ENCODE results near the gene UVRAG.

Gene UVRAG

GRCh38 chr11:76048763-76049162, 233.8 kb downstream of the UVRAG start:
- Histone ChIP-seq H3K4me2 (ENCODE audit: low read length, poor library complexity, severe bottlenecking) (no peak overlapping the region), H3K4me1 (ENCODE audit: control insufficient read depth, insufficient read depth, low read depth, low read length) (no peaks in the 10 kb centered on the region), H4K8ac (ENCODE audit: low read length) (no peak overlapping the region), H3K18ac (ENCODE audit: low read depth in 1 of 2, low read length in 2 of 2) (no peak overlapping the region), H3K14ac (ENCODE audit: low read length in 2 of 2) (no peak overlapping the region), H2BK5ac (ENCODE audit: low read depth, low read length, poor library complexity, severe bottlenecking) (no peak overlapping the region), H2AK5ac (ENCODE audit: low read length, severe bottlenecking) (no peak overlapping the region), H3K79me1 (replicated peaks; ENCODE audit: low read length, poor library complexity, severe bottlenecking) (peaks cover 4% of the 10 kb centered on the region), H3K27me3 (ENCODE audit: control insufficient read depth in 1 of 2, insufficient read depth in 1 of 2, low read length in 2 of 2) (no peaks in the 10 kb centered on the region), H4K91ac (ENCODE audit: low read length) (no peak overlapping the region), H3K4me3 (ENCODE audit: insufficient read depth in 1 of 2, low read depth in 1 of 2, low read length in 2 of 2) (no peak overlapping the region), H2BK15ac (ENCODE audit: low read depth, poor library complexity, severe bottlenecking) (no peak overlapping the region), H3K36me3 (ENCODE audit: control insufficient read depth in 1 of 2, insufficient read depth in 2 of 2, low read depth in 1 of 2, low read length in 2 of 2) (no peaks in the 10 kb centered on the region), H3K9me3 (ENCODE audit: control insufficient read depth, low read length) (no peaks in the 10 kb centered on the region), H3K4ac (ENCODE audit: low read depth in 1 of 2, low read length in 2 of 2) (no peak overlapping the region), H3K27ac (ENCODE audit: low read length, poor library complexity, severe bottlenecking) (no peak overlapping the region), H3K9ac (ENCODE audit: low read length) (no peak overlapping the region), H2AFZ (ENCODE audit: low read depth, low read length) (no peak overlapping the region), H2BK12ac (ENCODE audit: low read length in 2 of 2) (no peak overlapping the region), H2BK120ac (ENCODE audit: low read depth, low read length) (no peak overlapping the region), H3K23ac (ENCODE audit: low read length in 2 of 2) (no peak overlapping the region)
- DNase-seq: no peak
- 100% methylated on average over 1 of the region's 5 CpGs for WGBS

DNA sequence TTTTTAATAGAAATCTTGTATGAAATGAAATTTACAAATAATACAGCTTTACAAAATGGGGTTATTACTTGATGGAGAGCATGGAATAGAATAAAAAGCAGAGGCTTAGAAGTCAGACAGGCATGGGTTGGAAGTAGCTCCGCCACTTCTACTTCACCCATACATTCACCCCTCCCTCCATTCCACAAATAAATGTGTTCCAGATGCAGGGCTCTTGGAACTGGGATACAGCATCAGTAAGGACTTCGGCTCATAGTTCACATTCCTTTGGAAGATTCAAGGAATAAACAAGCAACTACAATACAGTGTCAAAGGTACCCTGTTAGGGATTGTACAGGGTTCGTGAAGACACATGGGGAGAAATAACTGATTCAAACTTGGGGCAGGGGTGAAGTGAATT, 234.5 kb downstream of the UVRAG start:
- Histone ChIP-seq H2BK5ac (ENCODE audit: low read depth, low read length, poor library complexity, severe bottlenecking) (no peak overlapping the region), H3K4ac (ENCODE audit: low read depth in 1 of 2, low read length in 2 of 2) (no peak overlapping the region), H3K79me1 (replicated peaks; ENCODE audit: low read length, poor library complexity, severe bottlenecking) (peaks cover 8% of the 10 kb centered on the region), H2BK15ac (ENCODE audit: low read depth, poor library complexity, severe bottlenecking) (no peak overlapping the region), H3K9me3 (ENCODE audit: control insufficient read depth, low read length) (no peaks in the 10 kb centered on the region), H4K8ac (ENCODE audit: low read length) (no peak overlapping the region), H3K9ac (ENCODE audit: low read length) (no peak overlapping the region), H3K18ac (ENCODE audit: low read depth in 1 of 2, low read length in 2 of 2) (no peak overlapping the region), H4K91ac (ENCODE audit: low read length) (no peak overlapping the region), H3K27ac (ENCODE audit: low read length, poor library complexity, severe bottlenecking) (no peak overlapping the region), H3K14ac (ENCODE audit: low read length in 2 of 2) (no peak overlapping the region), H3K4me2 (ENCODE audit: low read length, poor library complexity, severe bottlenecking) (no peak overlapping the region), H3K4me1 (ENCODE audit: control insufficient read depth, insufficient read depth, low read depth, low read length) (no peaks in the 10 kb centered on the region), H2AFZ (ENCODE audit: low read depth, low read length) (no peak overlapping the region), H3K27me3 (ENCODE audit: control insufficient read depth in 1 of 2, insufficient read depth in 1 of 2, low read length in 2 of 2) (no peaks in the 10 kb centered on the region), H3K4me3 (ENCODE audit: insufficient read depth in 1 of 2, low read depth in 1 of 2, low read length in 2 of 2) (no peak overlapping the region), H3K36me3 (ENCODE audit: control insufficient read depth in 1 of 2, insufficient read depth in 2 of 2, low read depth in 1 of 2, low read length in 2 of 2) (no peaks in the 10 kb centered on the region), H3K23ac (ENCODE audit: low read length in 2 of 2) (no peak overlapping the region), H2BK12ac (ENCODE audit: low read length in 2 of 2) (no peak overlapping the region), H2AK5ac (ENCODE audit: low read length, severe bottlenecking) (no peak overlapping the region), H2BK120ac (ENCODE audit: low read depth, low read length) (no peak overlapping the region)
- WGBS: 82% methylated on average over 3 of the region's 3 CpGs
- DNase-seq: no peak

- DNase-seq: no peak
Measured at GRCh38 chr11:76051937-76052336, 236.9 kb downstream of the UVRAG start.

DNA sequence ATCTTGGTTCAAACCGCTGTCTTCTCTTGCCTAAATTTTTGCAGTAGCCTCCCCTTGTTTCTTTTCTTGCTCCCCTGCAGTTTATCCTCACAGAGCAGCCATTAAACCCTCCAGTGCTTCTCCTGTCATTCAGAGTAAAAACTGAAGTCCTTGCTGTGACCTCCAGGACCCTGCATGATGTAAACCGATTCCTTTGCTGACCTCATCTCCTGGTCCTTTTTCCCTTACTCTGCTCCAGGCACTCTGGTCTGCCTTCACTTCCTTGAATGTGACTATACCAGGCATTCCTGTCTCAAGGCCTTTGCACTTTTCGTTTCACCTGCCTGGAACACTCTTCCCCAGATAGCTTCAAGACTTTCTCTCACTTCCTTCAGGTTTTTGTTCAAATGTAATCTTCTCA, 239.3 kb downstream of the UVRAG start:
- H4K91ac ChIP-seq (ENCODE audit: low read length): no peak overlapping the region
- peaks cover 9% of the 10 kb centered on the region for H3K79me1 ChIP-seq (replicated peaks; ENCODE audit: low read length, poor library complexity, severe bottlenecking)
- no peak overlapping the region for H2BK12ac ChIP-seq (ENCODE audit: low read length in 2 of 2)
- H3K18ac ChIP-seq (ENCODE audit: low read depth in 1 of 2, low read length in 2 of 2): no peak overlapping the region
- no peak overlapping the region for H3K4me3 ChIP-seq (ENCODE audit: insufficient read depth in 1 of 2, low read depth in 1 of 2, low read length in 2 of 2)
- H3K4me1 ChIP-seq (ENCODE audit: control insufficient read depth, insufficient read depth, low read depth, low read length): no peaks in the 10 kb centered on the region
- WGBS: over 99% methylated on average over 3 of the region's 3 CpGs
- H3K4me2 ChIP-seq (ENCODE audit: low read length, poor library complexity, severe bottlenecking): no peak overlapping the region
- no peaks in the 10 kb centered on the region for H3K27me3 ChIP-seq (ENCODE audit: control insufficient read depth in 1 of 2, insufficient read depth in 1 of 2, low read length in 2 of 2)
- no peak overlapping the region for H2BK15ac ChIP-seq (ENCODE audit: low read depth, poor library complexity, severe bottlenecking)
- no peak overlapping the region for H3K9ac ChIP-seq (ENCODE audit: low read length)
- H4K8ac ChIP-seq (ENCODE audit: low read length): no peak overlapping the region
- H3K14ac ChIP-seq (ENCODE audit: low read length in 2 of 2): no peak overlapping the region
- H3K23ac ChIP-seq (ENCODE audit: low read length in 2 of 2): no peak overlapping the region
- no peak overlapping the region for H3K27ac ChIP-seq (ENCODE audit: low read length, poor library complexity, severe bottlenecking)
- no peak for DNase-seq
- H2AFZ ChIP-seq (ENCODE audit: low read depth, low read length): no peak overlapping the region
- H2BK120ac ChIP-seq (ENCODE audit: low read depth, low read length): no peak overlapping the region
- H3K4ac ChIP-seq (ENCODE audit: low read depth in 1 of 2, low read length in 2 of 2): no peak overlapping the region
- no peak overlapping the region for H2BK5ac ChIP-seq (ENCODE audit: low read depth, low read length, poor library complexity, severe bottlenecking)
- H3K36me3 ChIP-seq (ENCODE audit: control insufficient read depth in 1 of 2, insufficient read depth in 2 of 2, low read depth in 1 of 2, low read length in 2 of 2): no peaks in the 10 kb centered on the region
- no peak overlapping the region for H2AK5ac ChIP-seq (ENCODE audit: low read length, severe bottlenecking)
- H3K9me3 ChIP-seq (ENCODE audit: control insufficient read depth, low read length): no peaks in the 10 kb centered on the region

More at GRCh38 chr11:76051937-76052336, 236.9 kb downstream of the UVRAG start:
- 96% methylated on average over 2 of the region's 2 CpGs for WGBS
- no peak overlapping the region for H3K23ac ChIP-seq (ENCODE audit: low read length in 2 of 2)
- H2BK12ac ChIP-seq (ENCODE audit: low read length in 2 of 2): no peak overlapping the region
- H3K9ac ChIP-seq (ENCODE audit: low read length): no peak overlapping the region
- no peak overlapping the region for H3K14ac ChIP-seq (ENCODE audit: low read length in 2 of 2)
- no peak overlapping the region for H4K91ac ChIP-seq (ENCODE audit: low read length)
- H3K4me3 ChIP-seq (ENCODE audit: insufficient read depth in 1 of 2, low read depth in 1 of 2, low read length in 2 of 2): no peak overlapping the region
- no peaks in the 10 kb centered on the region for H3K9me3 ChIP-seq (ENCODE audit: control insufficient read depth, low read length)
- H2BK15ac ChIP-seq (ENCODE audit: low read depth, poor library complexity, severe bottlenecking): no peak overlapping the region
- no peak overlapping the region for H3K18ac ChIP-seq (ENCODE audit: low read depth in 1 of 2, low read length in 2 of 2)
- H2AK5ac ChIP-seq (ENCODE audit: low read length, severe bottlenecking): no peak overlapping the region
- H3K27ac ChIP-seq (ENCODE audit: low read length, poor library complexity, severe bottlenecking): no peak overlapping the region
- no peak overlapping the region for H3K4me2 ChIP-seq (ENCODE audit: low read length, poor library complexity, severe bottlenecking)
- H2AFZ ChIP-seq (ENCODE audit: low read depth, low read length): no peak overlapping the region
- H3K4ac ChIP-seq (ENCODE audit: low read depth in 1 of 2, low read length in 2 of 2): no peak overlapping the region
- no peak overlapping the region for H2BK5ac ChIP-seq (ENCODE audit: low read depth, low read length, poor library complexity, severe bottlenecking)
- no peaks in the 10 kb centered on the region for H3K27me3 ChIP-seq (ENCODE audit: control insufficient read depth in 1 of 2, insufficient read depth in 1 of 2, low read length in 2 of 2)
- H4K8ac ChIP-seq (ENCODE audit: low read length): no peak overlapping the region
- no peaks in the 10 kb centered on the region for H3K36me3 ChIP-seq (ENCODE audit: control insufficient read depth in 1 of 2, insufficient read depth in 2 of 2, low read depth in 1 of 2, low read length in 2 of 2)
- H3K79me1 ChIP-seq (replicated peaks; ENCODE audit: low read length, poor library complexity, severe bottlenecking): peaks cover 8% of the 10 kb centered on the region
- no peaks in the 10 kb centered on the region for H3K4me1 ChIP-seq (ENCODE audit: control insufficient read depth, insufficient read depth, low read depth, low read length)
- no peak overlapping the region for H2BK120ac ChIP-seq (ENCODE audit: low read depth, low read length)

All from mesenchymal stem cell (in vitro differentiated cells and primary cell).